Neural cell (in vitro differentiated cells): ENCODE measurements around the gene HIBADH.

ENCODE experiments used
- CTCF ChIP-seq: fragments of 450-650 bp; IDR thresholded peaks from 2 replicates; pipeline ENCODE4 v1.5.1; 2014; ENCODE audit warnings: antibody characterized with exemption, mild to moderate bottlenecking, moderate library complexity; ENCODE audit not compliant: poor library complexity, severe bottlenecking
- EP300 ChIP-seq: fragments of 450-650 bp; conservative IDR thresholded peaks from 2 replicates; pipeline ENCODE4 v1.6.1; 2014; ENCODE audit warnings: antibody characterized with exemption, mild to moderate bottlenecking, moderate library complexity; ENCODE audit not compliant: poor library complexity, severe bottlenecking
- EZH2 ChIP-seq: fragments of 200-600, 300-800 bp; shearing (Covaris generic), sonication (generic); IDR thresholded peaks from 2 replicates; pipeline ENCODE4 v1.6.1; 2014; ENCODE audit warnings: antibody characterized with exemption, low read length, borderline replicate concordance, mild to moderate bottlenecking; ENCODE audit not compliant: insufficient read depth, poor library complexity, severe bottlenecking
- POLR2AphosphoS5 ChIP-seq: IDR thresholded peaks from 2 replicates; pipeline ENCODE4 v1.6.1; 2012
- REST ChIP-seq: IDR thresholded peaks from 2 replicates; pipeline ENCODE4 v1.6.1; 2012; ENCODE audit warnings: borderline replicate concordance
- SMC3 ChIP-seq: fragments of 450-650 bp; conservative IDR thresholded peaks from 2 replicates; pipeline ENCODE4 v1.6.1; 2014; ENCODE audit warnings: antibody characterized with exemption, mild to moderate bottlenecking, moderate library complexity; ENCODE audit not compliant: poor library complexity

GRCh38 chr7:27519793-27520469 is 142.8 kb downstream of the HIBADH start:
- TF ChIP-seq EZH2 (no peak), CTCF (no peak), EP300 (no peak), REST (no peak), POLR2AphosphoS5 (no peak), SMC3 (no peak)
